DLD1 (cell line): ENCODE data around the gene MYO1D.

Experiments
- in situ Hi-C: cut with HindIII; loops from 2 replicates; pipeline ENCODE4 v1.10.0; 2017; ENCODE audit warnings: low sequenced_read_pairs

MYO1D gene

GRCh38 chr17:32784113-32784512 lies 92.8 kb downstream of the MYO1D start:
- in situ Hi-C loops = no loop called here

GRCh38 chr17:32783602-32784001 lies 93.3 kb downstream of the MYO1D start:
- in situ Hi-C loops = no loop called here

- in situ Hi-C loops = no loop called here
Measured at GRCh38 chr17:32780721-32781120, 96.2 kb downstream of the MYO1D start.

GRCh38 chr17:32777922-32778321 lies 99.0 kb downstream of the MYO1D start:
- in situ Hi-C loops = no loop called here

- in situ Hi-C loops = no loop called here
Measured at GRCh38 chr17:32777436-32777835, 99.5 kb downstream of the MYO1D start.

GRCh38 chr17:32774695-32775084 lies 102.2 kb downstream of the MYO1D start:
- in situ Hi-C loops = no loop called here

- in situ Hi-C loops = no loop called here
Measured at GRCh38 chr17:32773856-32774694, 102.8 kb downstream of the MYO1D start.

GRCh38 chr17:32772453-32773025 lies 104.4 kb downstream of the MYO1D start:
- in situ Hi-C loops = no loop called here

GRCh38 chr17:32771396-32771795 lies 105.5 kb downstream of the MYO1D start:
- in situ Hi-C loops = no loop called here

GRCh38 chr17:32769846-32770245 lies 107.1 kb downstream of the MYO1D start:
- in situ Hi-C loops = no loop called here

- in situ Hi-C loops = no loop called here
Measured at GRCh38 chr17:32763855-32764439, 113.0 kb downstream of the MYO1D start.

GRCh38 chr17:32759476-32759875 lies 117.4 kb downstream of the MYO1D start:
- in situ Hi-C loops = no loop called here

GRCh38 chr17:32757963-32758362 lies 119.0 kb downstream of the MYO1D start:
- in situ Hi-C loops = no loop called here

GRCh38 chr17:32756696-32757095 lies 120.2 kb downstream of the MYO1D start:
- in situ Hi-C loops = no loop called here

GRCh38 chr17:32755045-32755805 lies 121.7 kb downstream of the MYO1D start:
- in situ Hi-C loops = no loop called here

- in situ Hi-C loops = no loop called here
Measured at GRCh38 chr17:32752934-32753333, 124.0 kb downstream of the MYO1D start.

- in situ Hi-C loops = no loop called here
Measured at GRCh38 chr17:32747856-32748255, 129.1 kb downstream of the MYO1D start.

GRCh38 chr17:32746698-32747097 lies 130.2 kb downstream of the MYO1D start:
- in situ Hi-C loops = no loop called here

GRCh38 chr17:32746280-32746679 lies 130.6 kb downstream of the MYO1D start:
- in situ Hi-C loops = no loop called here

- in situ Hi-C loops = no loop called here
Measured at GRCh38 chr17:32742681-32743538, 134.0 kb downstream of the MYO1D start.
